Esophagus (tissue), 2 donors: Measurements from ENCODE around the gene PKP3. TPM values are rescaled to one million over a fixed set of nuclear protein-coding genes. Genes with fewer than 3 reads are reported as not detected.

Experiments
- H3K27ac ChIP-seq, 2 donors: one replicate each; pipeline ENCODE4 v1.5.1; 2013; ENCODE audit warnings: low read depth in 2 of 2, mild to moderate bottlenecking in 2 of 2, inconsistent platforms in 1 of 2, low read length in 1 of 2, moderate library complexity in 1 of 2
- H3K27me3 ChIP-seq, 2 donors: one replicate each; pipeline ENCODE4 v1.6.1; 2013; ENCODE audit warnings: low read length in 2 of 2, control low read depth in 1 of 2, mild to moderate bottlenecking in 1 of 2; ENCODE audit not compliant: insufficient read depth in 2 of 2, control insufficient read depth in 1 of 2
- H3K36me3 ChIP-seq, 2 donors: one replicate each; pipeline ENCODE4 v1.6.1; 2013; ENCODE audit warnings: low read length in 1 of 2; ENCODE audit not compliant: control insufficient read depth in 2 of 2, insufficient read depth in 2 of 2
- H3K4me1 ChIP-seq, 2 donors: one replicate each; pipeline ENCODE4 v1.6.1; 2013; ENCODE audit warnings: low read length in 1 of 2; ENCODE audit not compliant: control insufficient read depth in 2 of 2, insufficient read depth in 2 of 2
- H3K4me3 ChIP-seq, 2 donors: one replicate each; pipeline ENCODE4 v1.5.1; 2013; ENCODE audit warnings: low read length in 2 of 2, mild to moderate bottlenecking in 2 of 2, low read depth in 1 of 2, moderate library complexity in 1 of 2
- H3K9me3 ChIP-seq, 2 donors: one replicate each; pipeline ENCODE4 v1.6.1; 2013; ENCODE audit warnings: mild to moderate bottlenecking in 2 of 2, low read depth in 1 of 2, low read length in 1 of 2, moderate library complexity in 1 of 2; ENCODE audit not compliant: control insufficient read depth in 2 of 2, insufficient read depth in 1 of 2
- WGBS, 2 donors: extraction: QIAGEN DNeasy Blood & Tissue Kit; methylation state at CpG; one replicate each; pipeline ENCODE4 v1.1.7; 2013; 5-methylcytosine and 5-hydroxymethylcytosine counted together
- polyA plus RNA-seq, 2 donors: library from polyadenylated mRNA; stranded (reverse); fragments of 200-250 nt; gene quantifications; one replicate each; pipeline ENCODE4 v1.2.3, GENCODE V29; 2013
- donor health status: healthy with polysubstance abuse.
- donor health status: Bipolar disorder and iron deficiency.

PKP3 gene
- polyA plus RNA-seq, 2 donors, result 332 to 353 TPM

GRCh38 chr11:416757-417621 is 23.0 kb downstream of the PKP3 start:
- 1% methylated on average over 69 to 97 of the region's 97 CpGs for WGBS, 2 donors
- H3K4me1 ChIP-seq, result peaks cover 4 to 17% of the 10 kb centered on the region in 2 donors
- peaks cover 0 to 2% of the 10 kb centered on the region in 2 donors for H3K36me3 ChIP-seq
- H3K27me3 ChIP-seq, result peaks cover 0 to 5% of the 10 kb centered on the region in 2 donors
- H3K9me3 ChIP-seq, result no peaks in the 10 kb centered on the region
- peak overlapping the region; percentile 71 to 89 for H3K27ac ChIP-seq
- H3K4me3 ChIP-seq, result peak overlapping the region; percentile 58 to 66

DNA sequence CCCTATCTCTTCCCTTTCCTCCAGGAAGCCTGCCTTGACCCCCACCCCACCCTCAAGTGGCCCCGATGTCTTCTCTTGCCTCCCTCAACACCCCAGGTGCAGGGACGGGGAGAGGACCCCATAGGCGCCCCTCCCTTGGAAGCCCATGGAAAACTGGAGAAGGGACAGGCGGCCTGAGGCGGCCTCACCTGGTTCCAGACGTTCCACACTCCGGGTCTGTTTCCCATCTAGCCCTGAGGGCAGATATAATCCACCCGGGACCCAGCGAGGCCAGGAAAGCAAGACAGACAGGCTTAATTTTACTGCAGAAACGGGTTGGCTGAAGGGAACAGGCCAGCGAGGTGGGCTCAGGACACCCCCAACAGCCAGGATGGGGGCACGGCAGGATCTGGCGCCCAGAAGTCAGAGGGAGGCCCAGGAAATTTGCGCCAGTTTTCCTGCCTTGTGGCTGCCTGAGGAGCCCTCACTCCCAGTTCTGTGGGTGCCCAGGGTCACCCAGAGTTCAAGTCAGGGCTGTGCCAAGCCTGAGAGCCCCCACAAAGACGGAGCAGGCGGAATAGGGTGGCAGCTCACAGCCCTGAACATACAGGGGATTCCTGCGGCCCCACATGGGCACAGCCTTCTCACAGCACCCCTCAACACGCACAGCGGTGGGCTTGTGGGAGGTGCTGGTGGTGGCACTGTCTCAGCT is 23.8 kb downstream of the PKP3 start:
- Histone ChIP-seq H3K9me3 (no peaks in the 10 kb centered on the region), H3K27ac (peak overlapping the region in 1 of 2 donors; percentile 71), H3K27me3 (peaks cover 0 to 5% of the 10 kb centered on the region in 2 donors), H3K4me3 (peak overlapping the region; percentile 58 to 66), H3K36me3 (peaks cover 0 to 2% of the 10 kb centered on the region in 2 donors), H3K4me1 (peaks cover 4 to 16% of the 10 kb centered on the region in 2 donors)
- WGBS, 2 donors, result 56 to 57% methylated on average over 18 to 19 of the region's 19 CpGs

DNA sequence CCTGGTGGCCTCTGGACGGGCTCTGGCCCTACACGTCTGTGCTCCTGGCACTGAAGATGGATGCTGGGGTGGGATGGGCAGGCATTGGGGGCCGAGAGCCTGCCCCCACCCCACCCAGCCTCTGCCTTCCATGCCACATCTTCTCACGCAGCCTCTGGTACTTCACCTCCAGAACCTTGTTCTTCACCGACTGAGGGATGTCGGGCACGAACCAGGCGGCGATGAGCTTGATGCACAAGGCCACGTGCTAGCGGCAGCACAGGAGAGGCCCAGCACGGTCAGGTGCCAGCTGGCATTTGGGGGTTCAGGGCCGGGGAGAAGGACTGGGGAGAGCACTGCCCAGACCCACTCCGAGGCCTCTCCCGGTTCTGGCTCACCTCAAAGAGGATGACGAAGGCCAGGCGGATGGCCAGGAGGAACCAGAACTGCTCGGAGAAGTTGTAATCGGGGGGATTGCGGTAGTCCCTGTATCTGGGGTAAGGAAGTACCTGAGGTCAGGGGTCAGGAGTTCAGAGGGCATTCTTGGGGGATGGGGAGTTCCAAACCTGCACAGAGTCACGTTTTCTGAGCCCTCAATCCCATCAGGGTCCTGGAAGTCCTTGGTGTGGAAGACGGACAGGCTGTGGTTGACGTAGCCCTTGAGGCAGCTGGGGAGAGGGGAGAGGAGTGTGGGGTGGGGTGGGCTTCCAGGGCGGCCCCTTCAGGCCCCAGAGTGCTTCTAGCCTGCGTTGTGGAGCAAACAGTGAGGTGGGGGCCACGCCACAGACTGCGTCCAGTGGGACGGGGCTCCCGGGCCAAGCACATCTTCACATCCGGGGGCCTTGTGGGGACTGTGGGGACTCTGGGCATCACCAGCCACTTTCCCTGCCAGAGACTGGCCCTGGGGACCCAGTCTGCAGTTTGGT is 24.6 kb downstream of the PKP3 start:
- Histone ChIP-seq H3K9me3 (no peaks in the 10 kb centered on the region), H3K4me1 (peaks cover 4 to 8% of the 10 kb centered on the region in 2 donors), H3K27me3 (peaks cover 0 to 5% of the 10 kb centered on the region in 2 donors), H3K4me3 (no peak overlapping the region), H3K27ac (no peak overlapping the region), H3K36me3 (peaks cover 0 to 2% of the 10 kb centered on the region in 2 donors)
- WGBS, 2 donors, result 90 to 92% methylated on average over 24 to 30 of the region's 30 CpGs

DNA sequence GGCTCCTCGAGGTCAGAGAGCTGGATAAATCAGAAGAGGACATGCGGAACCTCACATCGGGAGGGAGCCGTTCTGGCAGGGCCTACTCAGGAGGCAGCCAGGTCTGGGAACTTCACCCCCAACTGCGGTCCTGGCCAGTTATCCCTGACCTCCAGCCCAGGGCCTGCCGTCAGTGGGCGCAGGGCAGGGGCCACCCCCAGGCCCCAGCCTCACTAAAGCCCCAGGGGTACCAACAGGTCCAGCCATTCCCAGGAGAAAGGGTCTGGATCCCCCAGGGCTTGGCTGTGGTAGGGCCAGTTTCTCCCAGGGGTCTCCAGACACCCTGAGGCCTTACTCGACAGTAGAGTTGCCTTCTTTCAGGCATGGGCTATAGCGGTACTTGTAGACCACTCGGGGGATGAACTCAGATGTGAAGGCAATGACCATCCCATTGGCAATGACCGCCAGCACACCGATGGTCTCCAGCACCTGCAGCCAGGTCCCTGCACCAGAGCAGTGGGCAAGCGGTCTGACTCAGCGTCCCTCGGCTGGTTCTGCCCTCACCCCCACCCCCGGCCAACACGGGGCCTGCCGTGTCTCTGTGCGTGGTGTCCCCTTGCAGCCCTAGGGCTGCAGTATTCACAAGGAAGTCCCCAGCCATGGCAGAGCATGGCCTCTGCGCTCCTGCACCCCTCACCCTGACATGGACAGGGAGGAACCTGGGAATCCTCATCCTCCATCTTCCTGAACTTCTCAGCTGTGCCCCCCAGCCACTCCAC is 25.4 kb downstream of the PKP3 start:
- H3K4me1 ChIP-seq, result peaks cover 4 to 7% of the 10 kb centered on the region in 2 donors
- H3K27ac ChIP-seq, result no peak overlapping the region
- no peak overlapping the region for H3K4me3 ChIP-seq
- H3K9me3 ChIP-seq, result no peaks in the 10 kb centered on the region
- H3K36me3 ChIP-seq, result peaks cover 0 to 2% of the 10 kb centered on the region in 2 donors
- H3K27me3 ChIP-seq, result peaks cover 0 to 2% of the 10 kb centered on the region in 2 donors
- WGBS, 2 donors, result 87 to 90% methylated on average over 20 of the region's 20 CpGs

DNA sequence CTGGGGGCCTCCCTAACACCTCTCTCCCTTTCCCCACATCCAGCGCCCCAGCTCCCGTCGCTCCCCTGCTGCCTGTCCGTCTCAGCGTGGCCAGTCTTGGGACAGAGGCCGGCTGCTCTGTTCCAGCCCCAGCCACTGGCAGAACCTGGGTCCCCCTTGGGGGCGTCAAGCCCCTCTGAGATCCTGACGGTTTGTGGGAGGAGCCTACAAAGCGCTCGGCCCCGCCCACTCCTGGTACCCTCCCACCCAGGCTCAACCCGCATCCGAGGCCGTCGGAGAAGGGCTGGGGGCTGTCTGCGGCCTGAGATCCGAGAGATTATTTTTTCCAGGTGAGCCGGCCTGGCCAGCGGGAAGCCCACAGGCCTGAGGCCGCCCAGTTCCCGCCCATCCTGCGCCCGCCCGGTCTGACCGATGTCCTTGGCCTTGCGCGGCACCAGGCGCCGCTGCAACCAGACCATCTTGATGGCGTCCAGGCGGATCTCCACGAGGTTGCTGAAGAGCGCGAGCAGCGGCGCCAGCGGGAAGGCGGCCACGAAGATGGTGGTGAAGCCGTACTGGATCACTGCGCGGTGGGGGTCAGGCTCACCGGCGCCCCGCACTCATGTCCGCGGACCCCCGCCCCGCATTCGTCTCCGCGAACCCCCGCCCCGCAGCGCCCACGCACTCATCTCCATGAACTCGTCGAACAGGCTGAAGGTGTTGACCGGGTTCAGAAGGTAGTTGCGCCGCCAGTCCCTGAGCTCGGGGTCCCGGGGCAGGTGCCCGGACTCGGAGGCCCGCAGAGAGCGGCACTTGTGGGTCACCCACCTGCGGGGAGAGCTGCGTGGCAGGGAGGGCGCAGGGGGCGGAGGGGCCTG is 26.3 kb downstream of the PKP3 start:
- WGBS, 2 donors, result 68 to 74% methylated on average over 68 to 71 of the region's 71 CpGs
- H3K4me1 ChIP-seq, result peaks cover 4 to 7% of the 10 kb centered on the region in 2 donors
- H3K4me3 ChIP-seq, result no peak overlapping the region
- H3K36me3 ChIP-seq, result peaks cover 0 to 2% of the 10 kb centered on the region in 2 donors
- H3K27ac ChIP-seq, result no peak overlapping the region
- no peaks in the 10 kb centered on the region for H3K27me3 ChIP-seq
- H3K9me3 ChIP-seq, result no peaks in the 10 kb centered on the region

DNA sequence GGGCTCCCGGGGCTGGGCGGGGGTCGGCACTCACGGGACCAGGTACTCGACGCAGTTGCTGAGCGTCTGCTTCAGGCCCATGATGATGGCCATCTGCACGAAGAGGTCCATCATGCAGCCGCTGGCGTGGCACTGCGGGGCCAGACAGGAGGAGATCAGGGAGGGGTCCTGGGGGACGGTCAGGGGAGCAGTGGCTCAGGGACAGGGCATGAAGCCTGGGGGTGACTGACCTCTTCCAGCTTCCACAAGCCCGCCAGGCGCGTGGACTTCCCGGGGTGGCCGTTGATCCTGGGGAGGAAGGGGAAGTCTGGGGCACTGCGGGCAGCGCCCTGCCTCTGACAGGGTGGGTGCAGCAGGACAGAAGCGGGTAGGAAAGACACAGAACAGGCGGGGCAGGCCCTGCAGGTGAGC is 26.9 kb downstream of the PKP3 start:
- peaks cover 3 to 6% of the 10 kb centered on the region in 2 donors for H3K4me1 ChIP-seq
- no peaks in the 10 kb centered on the region for H3K9me3 ChIP-seq
- 83 to 87% methylated on average over 18 to 21 of the region's 21 CpGs for WGBS, 2 donors
- peaks cover 0 to 2% of the 10 kb centered on the region in 2 donors for H3K36me3 ChIP-seq
- H3K27ac ChIP-seq, result no peak overlapping the region
- no peaks in the 10 kb centered on the region for H3K27me3 ChIP-seq
- no peak overlapping the region for H3K4me3 ChIP-seq

DNA sequence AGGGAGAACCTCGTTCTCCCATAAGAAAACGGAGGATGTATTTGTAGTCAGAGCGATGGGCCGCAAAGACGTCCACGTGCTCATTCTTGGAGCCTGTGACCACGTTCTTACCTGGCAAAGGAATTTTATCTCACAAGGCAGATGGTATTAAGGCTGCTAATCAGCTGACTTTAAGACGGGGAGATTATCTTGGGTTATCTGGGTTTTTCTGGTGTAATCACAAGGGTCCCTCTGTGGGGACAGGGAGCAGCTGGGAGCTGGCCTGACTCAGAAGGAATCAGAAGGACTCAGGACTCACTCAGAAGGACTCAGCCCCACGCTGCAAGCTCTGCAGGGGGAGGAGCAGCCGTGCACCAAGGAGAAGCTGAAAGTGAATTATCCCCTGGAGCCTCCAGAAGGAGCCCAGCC is 28.2 kb downstream of the PKP3 start:
- WGBS, 2 donors, result 86 to 87% methylated on average over 10 of the region's 10 CpGs

GRCh38 chr11:424232-424631 is 30.2 kb downstream of the PKP3 start:
- H3K36me3 ChIP-seq, result peaks cover 0 to 2% of the 10 kb centered on the region in 2 donors
- no peak overlapping the region for H3K27ac ChIP-seq
- H3K4me1 ChIP-seq, result peaks cover 0 to 5% of the 10 kb centered on the region in 2 donors
- no peaks in the 10 kb centered on the region for H3K27me3 ChIP-seq
- 90 to 92% methylated on average over 4 of the region's 4 CpGs for WGBS, 2 donors
- no peak overlapping the region for H3K4me3 ChIP-seq
- H3K9me3 ChIP-seq, result no peaks in the 10 kb centered on the region

More for the DNA sequence above, 28.2 kb downstream of the PKP3 start:
- Histone ChIP-seq H3K36me3 (peaks cover 0 to 2% of the 10 kb centered on the region in 2 donors), H3K27me3 (no peaks in the 10 kb centered on the region), H3K27ac (no peak overlapping the region), H3K4me3 (no peak overlapping the region), H3K4me1 (peaks cover 0 to 5% of the 10 kb centered on the region in 2 donors), H3K9me3 (no peaks in the 10 kb centered on the region)
